HG03280 (cell line): Measurements from ENCODE around the gene PHF20.
"Not testable (repeated sequence)": the region's sequence is repeated elsewhere in the genome, so short reads cannot be mapped to it uniquely, and the experiment has no call there.

Source experiments
- ATAC-seq: cut with Tn5 transposase; IDR thresholded peaks from one replicate; pipeline ENCODE4 v1.9.1; 2021; ENCODE audit warnings: mild to moderate bottlenecking, moderate library complexity; ENCODE audit not compliant: unreplicated experiment

The PHF20 gene

GRCh38 chr20:35738410-35739179, 33.2 kb upstream of the PHF20 start:
- no peak for ATAC-seq

- no peak for ATAC-seq
Measured at GRCh38 chr20:35739294-35740163, 32.3 kb upstream of the PHF20 start.

- peak; percentile 86 for ATAC-seq
Measured at GRCh38 chr20:35741892-35742740, 29.7 kb upstream of the PHF20 start, which contains the start of gene RBM39. TSS of gene RBM39 (minus strand) at chr20:35742260. CDS start at chr20:35740874, 1,386 bp downstream.

- no peak for ATAC-seq
Measured at GRCh38 chr20:35742741-35743523, 28.9 kb upstream of the PHF20 start.

GRCh38 chr20:35743693-35744491, 27.9 kb upstream of the PHF20 start:
- no peak for ATAC-seq

- not testable (repeated sequence) for ATAC-seq
Measured at GRCh38 chr20:35744492-35744841, 27.3 kb upstream of the PHF20 start.

- ATAC-seq, result no peak
Measured at GRCh38 chr20:35750611-35751010, 21.2 kb upstream of the PHF20 start.

GRCh38 chr20:35756404-35756803, 15.4 kb upstream of the PHF20 start:
- no peak for ATAC-seq

GRCh38 chr20:35757098-35757705, 14.6 kb upstream of the PHF20 start:
- ATAC-seq, result no peak

- not testable (repeated sequence) for ATAC-seq
Measured at GRCh38 chr20:35761548-35761947, 10.3 kb upstream of the PHF20 start.

- no peak for ATAC-seq
Measured at GRCh38 chr20:35762461-35762860, 9.4 kb upstream of the PHF20 start.

- not testable (repeated sequence) for ATAC-seq
Measured at GRCh38 chr20:35764936-35765335, 6.9 kb upstream of the PHF20 start.

GRCh38 chr20:35766843-35767242, 5.0 kb upstream of the PHF20 start:
- ATAC-seq, result no peak

- peak; percentile 35 for ATAC-seq
Measured at GRCh38 chr20:35767683-35768481, 3.9 kb upstream of the PHF20 start.

- no peak for ATAC-seq
Measured at GRCh38 chr20:35768731-35769664, 2.8 kb upstream of the PHF20 start.

GRCh38 chr20:35771367-35771688, 487 bp upstream of the PHF20 start:
- no peak for ATAC-seq

- ATAC-seq, result no peak
Measured at GRCh38 chr20:35772563-35773058, 796 bp downstream of the PHF20 start.
